H1 (cell line): Measurements from ENCODE around the gene UBASH3B.

Source experiments
- ASH2L ChIP-seq: fragments of 200-600, 300-600 bp; sonication (generic); IDR thresholded peaks from one replicate; pipeline ENCODE4 v1.7.1; 2017; ENCODE audit warnings: low read length
- CEBPB ChIP-seq: IDR thresholded peaks from 2 replicates; pipeline ENCODE4 v1.6.1; 2012; ENCODE audit warnings: low read depth, low read length
- CTCF ChIP-seq, 3 experiments: IDR thresholded peaks; 1 replicate in 2 of 3; 2 replicates in 1 of 3; pipeline versions ENCODE4 v1.5.1 to v1.6.1; 2011; ENCODE audit warnings: low read length in 3 of 3, mild to moderate bottlenecking in 3 of 3, inconsistent platforms in 2 of 3, low read depth in 1 of 3, moderate library complexity in 1 of 3; ENCODE audit not compliant: insufficient read depth in 1 of 3; ENCODE audit errors: control extremely low read depth in 1 of 3
- EP300 ChIP-seq, 2 experiments: IDR thresholded peaks; 1 replicate in 1 of 2; 2 replicates in 1 of 2; pipeline ENCODE4 v1.6.1; 2011 to 2012; ENCODE audit warnings: low read depth in 2 of 2, low read length in 2 of 2, mild to moderate bottlenecking in 2 of 2, borderline replicate concordance in 1 of 2, inconsistent platforms in 1 of 2, moderate library complexity in 1 of 2
- EZH2 ChIP-seq: fragments of 200-600 bp; sonication (generic); IDR thresholded peaks from 2 replicates; pipeline ENCODE4 v1.7.1; 2012; ENCODE audit warnings: low read depth, mild to moderate bottlenecking, moderate library complexity, low read length, inconsistent platforms; ENCODE audit not compliant: severe bottlenecking
- KDM1A ChIP-seq: fragments of 200-600, 300-600 bp; sonication (generic); IDR thresholded peaks from 2 replicates; pipeline ENCODE4 v1.7.1; 2016; ENCODE audit warnings: mild to moderate bottlenecking, low read length, borderline replicate concordance
- POLR2A ChIP-seq, 2 experiments: IDR thresholded peaks; 1 replicate in 1 of 2; 2 replicates in 1 of 2; pipeline ENCODE4 v1.6.1; 2011; ENCODE audit warnings: low read depth in 2 of 2, low read length in 2 of 2, mild to moderate bottlenecking in 2 of 2; ENCODE audit errors: control extremely low read depth in 1 of 2
- POLR2AphosphoS5 ChIP-seq: IDR thresholded peaks from 2 replicates; pipeline ENCODE4 v1.6.1; 2011; ENCODE audit warnings: low read depth, low read length
- RAD21 ChIP-seq, 2 experiments: IDR thresholded peaks in 1 of 2; conservative IDR thresholded peaks in 1 of 2; 2 replicates each; pipeline ENCODE4 v1.6.1; 2011; ENCODE audit warnings: low read depth in 2 of 2, low read length in 2 of 2, improper control_type of control experiment in 1 of 2, inconsistent platforms in 1 of 2, mild to moderate bottlenecking in 1 of 2, moderate library complexity in 1 of 2
- RFX5 ChIP-seq: IDR thresholded peaks from 2 replicates; pipeline ENCODE4 v1.6.1; 2011; ENCODE audit warnings: low read depth, low read length, improper control_type of control experiment, borderline replicate concordance
- RNF2 ChIP-seq: fragments of 200-900, 300-1000 bp; sonication (generic); IDR thresholded peaks from 2 replicates; pipeline ENCODE4 v1.7.1; 2016; ENCODE audit warnings: borderline replicate concordance, low read depth, mild to moderate bottlenecking, antibody characterized with exemption, low read length; ENCODE audit not compliant: poor library complexity, severe bottlenecking; ENCODE audit errors: missing control alignments
- SRF ChIP-seq: IDR thresholded peaks from 2 replicates; pipeline ENCODE4 v1.6.1; 2011; ENCODE audit warnings: mild to moderate bottlenecking, low read depth, low read length, moderate library complexity
- USF2 ChIP-seq: IDR thresholded peaks from 2 replicates; pipeline ENCODE4 v1.6.1; 2011; ENCODE audit warnings: low read length, improper control_type of control experiment

GRCh38 chr11:122655527-122656072, at the start of gene UBASH3B:
- peak; percentile 2 for TF ChIP-seq EZH2
- no peak for TF ChIP-seq POLR2AphosphoS5
- peak in 1 of 2 experiments; percentile 19; a peak in 1 of 4 replicates for TF ChIP-seq RAD21 (IDR thresholded peaks at IDR 0.05 in 1 of 2, conservative IDR thresholded peaks at IDR 0.05 in 1 of 2; ENCODE audit: low read depth in 2 of 2, low read length in 2 of 2)
- TF ChIP-seq CTCF (IDR thresholded peaks at IDR 0.05; ENCODE audit: control extremely low read depth in 1 of 3, insufficient read depth in 1 of 3, low read depth in 1 of 3, low read length in 3 of 3): 0 out of 4 replicates have a peak, but pooled peaks of 1 of the 3 experiments have one; percentile 10
- no peak for TF ChIP-seq SRF
- TF ChIP-seq RNF2: no peak
- no peak for TF ChIP-seq ASH2L
- no peak for TF ChIP-seq USF2
- TF ChIP-seq CEBPB: no peak
- no peak for TF ChIP-seq POLR2A (IDR thresholded peaks at IDR 0.05; ENCODE audit: control extremely low read depth in 1 of 2, low read depth in 2 of 2, low read length in 2 of 2)
- TF ChIP-seq EP300 (IDR thresholded peaks at IDR 0.05; ENCODE audit: borderline replicate concordance in 1 of 2, low read depth in 2 of 2, low read length in 2 of 2): no peak
- TF ChIP-seq RFX5: no peak
- no peak for TF ChIP-seq KDM1A
